Osteoblast (primary cell): ENCODE data around the gene VEGFA. TPM values are rescaled to one million over a fixed set of nuclear protein-coding genes. Genes with fewer than 3 reads are reported as not detected.
A peak's percentile ranks its signal among the peaks of the same experiment; 100 is the strongest.

ENCODE experiments used
- DNase-seq: peaks from one replicate; pipeline ENCODE4 v3.0.0; 2011; ENCODE audit warnings: low spot score, mixed read lengths; ENCODE audit not compliant: insufficient read length; ENCODE audit errors: missing footprints
- H2AFZ ChIP-seq: 2 replicates; pipeline ENCODE4 v1.6.0; 2011; ENCODE audit warnings: mild to moderate bottlenecking, low read length
- H3K27ac ChIP-seq: 2 replicates; pipeline ENCODE4 v1.5.1; 2011; ENCODE audit warnings: mild to moderate bottlenecking, low read depth, low read length, moderate library complexity
- H3K27me3 ChIP-seq: 2 replicates; pipeline ENCODE4 v1.6.0; 2012; ENCODE audit warnings: mild to moderate bottlenecking, control low read depth, inconsistent platforms, low read length, moderate library complexity; ENCODE audit not compliant: insufficient read depth
- H3K36me3 ChIP-seq: 2 replicates; pipeline ENCODE4 v1.5.1; 2011; ENCODE audit warnings: mild to moderate bottlenecking, low read length, control low read depth, moderate library complexity; ENCODE audit not compliant: insufficient read depth
- H3K4me1 ChIP-seq: 2 replicates; pipeline ENCODE4 v1.5.1; 2011; ENCODE audit warnings: mild to moderate bottlenecking, low read length, control low read depth, moderate library complexity; ENCODE audit not compliant: insufficient read depth
- H3K4me2 ChIP-seq: 2 replicates; pipeline ENCODE4 v1.6.0; 2011; ENCODE audit warnings: mild to moderate bottlenecking, low read length; ENCODE audit not compliant: insufficient read depth
- H3K4me3 ChIP-seq: fragments of 200-600 bp; sonication (generic); 3 replicates; pipeline ENCODE4 v1.5.1; 2012; ENCODE audit warnings: mild to moderate bottlenecking, low read length, inconsistent platforms; ENCODE audit not compliant: insufficient read depth
- H3K79me2 ChIP-seq: 2 replicates; pipeline ENCODE4 v1.6.0; 2012; ENCODE audit warnings: mild to moderate bottlenecking, low read length, control low read depth, inconsistent platforms; ENCODE audit not compliant: insufficient read depth
- H3K9me3 ChIP-seq: 2 replicates; pipeline ENCODE4 v1.5.1; 2011; ENCODE audit warnings: low read depth, low read length, control low read depth
- H4K20me1 ChIP-seq: 2 replicates; pipeline ENCODE4 v1.6.0; 2012; ENCODE audit warnings: mild to moderate bottlenecking, low read length, control low read depth; ENCODE audit not compliant: insufficient read depth
- CTCF ChIP-seq: IDR thresholded peaks from 2 replicates; pipeline ENCODE4 v1.5.1; 2011; ENCODE audit warnings: mild to moderate bottlenecking, low read depth, low read length, moderate library complexity; ENCODE audit errors: extremely low read depth
- total RNA-seq: library from RNA; depleted of rRNA; stranded (reverse); fragments of >200 nt; gene quantifications from 2 replicates; pipeline ENCODE4 v1.2.3, GENCODE V29; 2012

Gene VEGFA
- total RNA-seq, 1 donor, result 193 TPM

GRCh38 chr6:43737272-43738081, 32.5 kb upstream of the VEGFA start:
- Histone ChIP-seq H3K4me3 (no peak overlapping the region), H3K27me3 (no peaks in the 10 kb centered on the region), H3K9me3 (no peaks in the 10 kb centered on the region), H3K4me1 (no peaks in the 10 kb centered on the region), H3K4me2 (no peak overlapping the region), H3K27ac (no peak overlapping the region), H3K36me3 (no peaks in the 10 kb centered on the region), H2AFZ (no peak overlapping the region), H3K79me2 (no peaks in the 10 kb centered on the region), H4K20me1 (no peaks in the 10 kb centered on the region)
- DNase-seq, result no peak
- TF ChIP-seq CTCF, result no peak

GRCh38 chr6:43738267-43738676, 31.7 kb upstream of the VEGFA start:
- Histone ChIP-seq H3K4me1 (no peaks in the 10 kb centered on the region), H3K4me2 (no peak overlapping the region), H3K79me2 (no peaks in the 10 kb centered on the region), H3K4me3 (no peak overlapping the region), H4K20me1 (no peaks in the 10 kb centered on the region), H2AFZ (no peak overlapping the region), H3K27me3 (no peaks in the 10 kb centered on the region), H3K9me3 (no peaks in the 10 kb centered on the region), H3K27ac (no peak overlapping the region), H3K36me3 (no peaks in the 10 kb centered on the region)
- no peak for TF ChIP-seq CTCF
- DNase-seq, result no peak

- H3K4me2 ChIP-seq, result no peak overlapping the region
- no peaks in the 10 kb centered on the region for H3K27me3 ChIP-seq
- no peak overlapping the region for H3K4me3 ChIP-seq
- H3K9me3 ChIP-seq, result no peaks in the 10 kb centered on the region
- H3K79me2 ChIP-seq, result no peaks in the 10 kb centered on the region
- no peaks in the 10 kb centered on the region for H3K36me3 ChIP-seq
- TF ChIP-seq CTCF, result no peak
- H2AFZ ChIP-seq, result no peak overlapping the region
- no peak for DNase-seq
- no peaks in the 10 kb centered on the region for H4K20me1 ChIP-seq
- no peak overlapping the region for H3K27ac ChIP-seq
- no peaks in the 10 kb centered on the region for H3K4me1 ChIP-seq
Measured at GRCh38 chr6:43738877-43739641, 31.0 kb upstream of the VEGFA start.

GRCh38 chr6:43739642-43740091, 30.3 kb upstream of the VEGFA start:
- Histone ChIP-seq H3K4me1 (no peaks in the 10 kb centered on the region), H3K4me3 (no peak overlapping the region), H3K4me2 (no peak overlapping the region), H3K27ac (no peak overlapping the region), H3K36me3 (no peaks in the 10 kb centered on the region), H3K9me3 (no peaks in the 10 kb centered on the region), H3K27me3 (no peaks in the 10 kb centered on the region), H3K79me2 (no peaks in the 10 kb centered on the region), H2AFZ (no peak overlapping the region), H4K20me1 (no peaks in the 10 kb centered on the region)
- no peak for TF ChIP-seq CTCF
- DNase-seq, result peak; percentile 51
